T-helper 17 cell (primary cell): Measurements from ENCODE around the gene STMN3. TPM values are rescaled to one million over a fixed set of nuclear protein-coding genes. Genes with fewer than 3 reads are reported as not detected.
"Not testable (repeated sequence)": the region's sequence is repeated elsewhere in the genome, so short reads cannot be mapped to it uniquely, and the experiment has no call there.

ENCODE experiments used
- ATAC-seq: fragments of 150-1000 bp; cut with Tn5 transposase; 2 replicates; pipeline ENCODE4 v1.10.0; 2021; ENCODE audit warnings: mild to moderate bottlenecking, moderate library complexity
- DNase-seq, 3 donors: peaks; one replicate each; pipeline versions ENCODE4 v3.0.0 to v3.0.0-alpha.2; 2020 to 2021
- H3K9me3 ChIP-seq: one replicate; pipeline ENCODE4 v1.7.0; 2013; ENCODE audit warnings: low read length, mild to moderate bottlenecking; ENCODE audit not compliant: control insufficient read depth, poor library complexity, severe bottlenecking
- H3K27ac Mint-ChIP-seq: one replicate; pipeline ENCODE4 v1.8.0; 2022; ENCODE audit warnings: mild to moderate bottlenecking, moderate library complexity, mixed read lengths
- H3K27me3 Mint-ChIP-seq: one replicate; pipeline ENCODE4 v1.8.0; 2022; ENCODE audit warnings: mixed read lengths
- H3K36me3 Mint-ChIP-seq: one replicate; pipeline ENCODE4 v1.8.0; 2022; ENCODE audit warnings: low read depth, mixed read lengths
- H3K4me1 Mint-ChIP-seq: one replicate; pipeline ENCODE4 v1.8.0; 2022; ENCODE audit warnings: mild to moderate bottlenecking, mixed read lengths
- H3K4me3 Mint-ChIP-seq: one replicate; pipeline ENCODE4 v1.8.0; 2022; ENCODE audit warnings: mild to moderate bottlenecking, moderate library complexity, mixed read lengths
- total RNA-seq, 4 donors: library from RNA in 2 of 4; stranded (reverse) in 2 of 4; gene quantifications; one replicate each; pipeline ENCODE4 v1.2.3 and lab custom pipeline; 2022 to 2026

The STMN3 gene
- total RNA-seq, 2 donors from 2014 or later, result 51.0 to 67.4 TPM

DNA sequence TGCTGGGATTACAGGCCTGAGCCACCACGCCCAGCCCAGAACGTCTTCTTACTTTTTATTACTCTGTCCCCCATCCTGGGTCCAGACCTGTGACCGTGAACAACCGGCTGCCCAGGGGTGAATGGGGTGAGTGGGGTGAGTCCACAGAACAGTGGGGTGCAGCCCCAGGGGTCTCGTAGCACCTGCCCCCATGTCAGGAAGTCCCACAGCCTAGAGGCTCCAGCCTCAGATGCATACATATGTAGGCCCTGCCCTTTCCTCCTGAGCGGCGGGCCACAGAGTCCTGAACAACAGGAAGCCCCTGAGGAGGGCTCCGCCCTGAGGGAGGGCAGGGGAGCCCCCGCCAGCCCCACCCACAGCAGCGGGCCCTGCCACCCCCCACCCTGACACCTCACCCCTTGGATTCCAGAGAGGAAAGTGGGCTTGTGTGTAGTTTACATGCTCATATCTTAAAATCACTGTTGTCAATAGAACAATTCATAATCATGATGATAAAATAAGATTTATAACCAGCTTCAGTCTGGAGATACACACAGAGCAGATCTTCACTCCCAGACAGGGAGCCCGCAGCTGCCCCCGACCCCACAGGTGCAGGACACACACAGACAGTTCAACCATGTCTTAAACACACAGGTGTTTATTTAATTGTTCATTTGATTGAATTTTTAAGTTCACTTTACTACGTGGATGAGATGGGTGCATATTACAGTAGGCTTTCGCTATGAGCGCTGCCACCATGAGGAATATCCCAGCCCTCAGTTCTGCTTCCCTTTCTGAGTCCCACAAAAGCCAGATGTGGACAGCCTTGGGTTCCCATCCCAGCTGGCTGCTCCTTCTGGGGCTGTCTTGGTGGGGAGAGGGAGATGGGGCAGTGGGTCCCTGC is 13.9 kb downstream of the STMN3 start:
- ATAC-seq (peak; percentile 50), DNase-seq (peak; percentile 50 to 64 (median 63))
- peaks cover 3% of the 10 kb centered on the region for H3K36me3 Mint-ChIP-seq
- peak overlapping the region; percentile 90 for H3K4me3 Mint-ChIP-seq
- no peaks in the 10 kb centered on the region for H3K9me3 ChIP-seq
- H3K27ac Mint-ChIP-seq, result peak overlapping the region; percentile 99
- no peaks in the 10 kb centered on the region for H3K27me3 Mint-ChIP-seq
- peaks cover 31% of the 10 kb centered on the region for H3K4me1 Mint-ChIP-seq

DNA sequence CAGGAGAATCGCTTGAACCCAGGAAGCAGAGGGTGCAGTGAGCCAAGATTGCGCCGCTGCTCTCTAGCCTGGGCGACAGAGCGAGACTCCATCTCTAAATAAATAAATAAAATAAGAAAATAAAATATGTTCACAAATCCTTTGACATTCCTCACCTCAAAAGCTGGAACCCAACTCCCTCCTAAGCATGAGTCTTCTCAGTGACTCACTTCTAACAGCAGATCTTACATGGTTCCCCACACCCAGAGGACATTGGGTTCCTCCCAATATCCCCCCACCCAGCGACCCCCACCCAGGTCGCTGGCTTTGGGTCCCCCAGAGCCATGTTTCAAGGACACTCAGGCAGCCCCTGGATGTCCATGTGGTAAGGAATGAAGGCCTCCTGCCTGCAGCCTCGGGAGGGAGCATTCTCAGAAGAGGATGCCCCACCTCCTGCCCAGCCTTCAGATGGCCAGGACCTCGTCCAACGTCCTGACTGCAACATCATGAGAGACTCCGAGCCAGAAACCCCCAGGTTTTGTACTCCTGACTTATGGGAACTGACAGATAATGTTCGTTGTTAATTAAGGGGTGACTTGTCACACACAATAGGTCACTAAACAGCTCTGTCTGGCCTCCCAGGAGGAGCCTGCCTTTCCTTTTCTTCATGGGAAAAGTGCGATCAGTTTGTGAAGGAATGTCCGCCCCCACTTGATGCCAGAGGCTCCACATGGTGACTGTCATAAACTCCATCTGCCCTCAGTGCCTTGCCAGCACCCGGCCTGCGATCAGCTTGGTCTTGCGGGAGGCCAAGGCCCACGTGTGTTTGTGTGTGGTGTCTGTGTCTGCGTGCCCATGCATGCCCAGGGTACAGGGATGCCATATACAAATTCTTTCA is 16.2 kb downstream of the STMN3 start:
- Mint-ChIP-seq H3K4me1 (peaks cover 27% of the 10 kb centered on the region), H3K27ac (peak overlapping the region; percentile 99), H3K36me3 (peaks cover 3% of the 10 kb centered on the region), H3K4me3 (peak overlapping the region; percentile 15), H3K27me3 (no peaks in the 10 kb centered on the region)
- no peaks in the 10 kb centered on the region for H3K9me3 ChIP-seq
- DNase-seq (no peak), ATAC-seq (no peak)

DNA sequence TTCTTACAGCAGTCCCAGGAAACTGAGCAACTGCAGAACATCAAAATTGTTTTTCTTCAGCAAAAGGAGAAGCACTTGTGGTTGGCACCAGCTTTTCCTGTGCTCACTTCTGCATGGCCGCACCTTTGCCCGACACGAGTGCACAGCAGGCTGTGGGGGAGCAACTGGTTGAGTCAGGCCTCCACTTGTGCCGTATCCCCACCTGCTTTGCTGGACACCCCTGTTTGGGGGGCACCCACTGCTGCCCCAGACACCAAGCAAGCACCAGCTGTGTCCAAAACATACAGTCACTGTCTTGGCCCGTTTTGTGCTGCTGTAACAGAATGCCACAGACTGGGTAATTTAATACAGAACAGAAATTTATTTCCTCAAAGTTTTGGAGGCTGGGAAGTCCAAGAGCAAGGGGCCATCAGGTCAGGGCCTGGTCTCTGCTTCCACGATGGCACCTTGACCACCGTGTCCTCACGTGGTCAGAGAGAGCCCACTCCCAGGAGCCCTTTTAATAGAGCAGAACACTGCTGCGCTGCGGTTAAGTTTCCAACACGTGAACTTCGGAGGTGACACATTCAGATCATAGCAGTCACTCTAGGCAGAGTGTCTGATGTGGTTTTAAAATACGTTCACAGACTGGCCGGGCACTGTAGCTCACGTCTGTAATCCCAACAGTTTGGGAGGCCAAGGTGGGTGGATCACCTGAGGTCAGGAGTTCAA is 17.6 kb downstream of the STMN3 start:
- H3K9me3 ChIP-seq, result no peaks in the 10 kb centered on the region
- peak; percentile 30 to 65 (median 64) for DNase-seq
- Mint-ChIP-seq H3K36me3 (peaks cover 3% of the 10 kb centered on the region), H3K27ac (peak overlapping the region; percentile 99), H3K4me3 (peak overlapping the region; percentile 83), H3K27me3 (no peaks in the 10 kb centered on the region), H3K4me1 (peaks cover 27% of the 10 kb centered on the region)
- ATAC-seq, result peak; percentile 81

DNA sequence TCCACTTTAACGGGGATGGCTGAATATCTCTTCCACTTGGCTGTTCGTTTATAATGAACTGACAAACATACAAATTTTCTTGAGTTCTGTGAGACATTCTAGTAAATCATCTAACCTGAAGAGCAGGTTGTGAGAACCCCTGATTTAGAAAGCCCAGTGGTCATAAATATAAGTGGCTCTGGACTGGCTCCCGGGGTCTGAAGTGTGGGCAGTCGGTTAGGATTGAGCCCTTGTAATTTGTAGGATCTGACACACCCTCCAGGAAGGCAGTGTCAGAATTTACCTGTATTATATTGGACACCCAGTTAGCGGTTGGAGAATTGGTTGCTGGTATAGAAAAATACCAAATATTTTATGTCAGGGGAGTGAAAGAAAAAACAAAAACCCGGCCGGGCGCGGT is 19.5 kb downstream of the STMN3 start:
- Mint-ChIP-seq H3K4me3 (peak overlapping the region; percentile 21), H3K27me3 (no peaks in the 10 kb centered on the region), H3K27ac (peak overlapping the region; percentile 99), H3K4me1 (peaks cover 23% of the 10 kb centered on the region), H3K36me3 (no peaks in the 10 kb centered on the region)
- no peak for DNase-seq
- no peak for ATAC-seq
- H3K9me3 ChIP-seq, result no peaks in the 10 kb centered on the region

DNA sequence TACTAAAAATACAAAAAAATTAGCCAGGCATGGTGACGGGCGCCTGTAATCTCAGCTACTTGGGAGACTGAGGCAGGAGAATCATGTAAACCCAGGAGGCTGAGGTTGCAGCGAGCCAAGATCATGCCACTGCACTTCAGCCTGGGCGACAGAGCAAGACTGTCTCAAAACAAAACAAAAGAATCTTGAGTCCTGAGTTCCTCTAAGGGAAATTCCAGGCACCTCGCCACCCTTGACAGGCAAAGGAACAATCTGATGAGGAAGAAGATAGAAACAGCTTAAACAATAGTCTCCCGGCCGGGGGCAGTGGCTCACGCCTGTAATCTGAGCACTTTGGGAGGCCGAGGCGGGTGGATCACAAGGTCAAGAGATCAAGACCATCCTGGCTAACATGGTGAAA is 21.8 kb downstream of the STMN3 start:
- H3K36me3 Mint-ChIP-seq, H3K4me3 Mint-ChIP-seq, H3K27me3 Mint-ChIP-seq, H3K9me3 ChIP-seq, ATAC-seq, DNase-seq: not testable (repeated sequence)
- Mint-ChIP-seq H3K4me1 (peaks cover 22% of the 10 kb centered on the region), H3K27ac (peak overlapping the region; percentile 99)

DNA sequence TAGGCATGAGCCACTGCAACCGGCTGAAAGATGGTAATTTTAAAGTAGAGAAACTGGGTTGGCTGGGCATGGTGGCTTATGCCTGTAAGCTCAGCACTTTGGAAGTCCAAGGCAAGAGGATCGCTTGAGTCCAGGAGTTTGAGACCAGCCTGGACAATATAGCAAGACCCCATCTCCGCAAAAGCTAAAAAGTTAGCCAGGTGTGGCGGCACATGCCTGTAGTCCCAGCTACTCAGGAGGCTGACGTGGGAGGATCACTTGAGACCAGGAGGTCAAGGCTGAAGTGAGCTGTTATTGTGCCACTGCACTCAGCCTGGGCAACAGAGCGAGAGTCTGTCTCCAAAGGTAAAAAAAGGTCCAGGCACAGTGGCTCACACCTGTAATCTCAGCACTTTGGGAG is 22.3 kb downstream of the STMN3 start:
- H3K4me3 Mint-ChIP-seq, result not testable (repeated sequence)
- H3K4me1 Mint-ChIP-seq, result peaks cover 21% of the 10 kb centered on the region

DNA sequence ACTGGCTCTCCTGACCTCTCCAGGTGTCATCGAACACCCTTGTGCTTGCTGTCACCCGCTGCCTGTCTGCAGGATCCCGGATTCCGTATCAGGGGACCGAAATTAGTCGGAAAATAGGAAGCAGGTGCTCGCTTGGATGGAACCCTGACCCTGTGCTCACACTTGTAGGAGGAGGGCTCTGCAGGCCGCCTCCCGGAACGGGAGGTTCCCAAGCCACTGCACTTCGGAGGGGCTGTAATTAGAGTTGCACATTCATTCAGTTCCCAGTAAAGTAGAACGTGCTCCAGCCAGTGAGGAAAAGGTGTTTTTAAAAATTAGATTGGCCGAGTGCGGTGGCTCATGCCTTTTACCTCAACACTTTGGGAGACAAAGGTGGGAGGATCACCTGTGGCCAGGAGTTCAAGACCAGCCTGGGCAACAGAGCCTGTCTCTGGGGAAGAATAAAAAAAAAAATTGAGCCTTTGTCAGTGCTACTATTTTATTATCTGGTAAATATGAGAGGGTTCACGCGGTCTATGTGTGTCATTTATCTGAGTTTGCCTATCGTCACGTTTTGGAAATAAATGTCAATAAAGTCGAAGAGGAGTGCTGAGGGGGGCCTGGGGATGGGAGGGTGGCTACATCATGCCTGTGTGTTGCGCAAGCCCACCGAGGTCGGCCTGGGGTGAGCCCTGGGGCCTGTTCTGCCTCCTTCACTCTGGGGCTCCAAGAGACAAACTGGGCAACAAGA is 24.8 kb downstream of the STMN3 start:
- ATAC-seq (no peak), DNase-seq (peak in 1 of 3 donors; percentile 31)
- no peaks in the 10 kb centered on the region for H3K9me3 ChIP-seq
- Mint-ChIP-seq H3K36me3 (peaks cover 6% of the 10 kb centered on the region), H3K4me1 (peaks cover 15% of the 10 kb centered on the region), H3K27me3 (no peaks in the 10 kb centered on the region), H3K27ac (peak overlapping the region; percentile 95), H3K4me3 (peak overlapping the region; percentile 98)

More for the DNA sequence above, 22.3 kb downstream of the STMN3 start:
- DNase-seq, H3K27me3 Mint-ChIP-seq, ATAC-seq, H3K36me3 Mint-ChIP-seq, H3K9me3 ChIP-seq: not testable (repeated sequence)
- peak overlapping the region; percentile 99 for H3K27ac Mint-ChIP-seq

DNA sequence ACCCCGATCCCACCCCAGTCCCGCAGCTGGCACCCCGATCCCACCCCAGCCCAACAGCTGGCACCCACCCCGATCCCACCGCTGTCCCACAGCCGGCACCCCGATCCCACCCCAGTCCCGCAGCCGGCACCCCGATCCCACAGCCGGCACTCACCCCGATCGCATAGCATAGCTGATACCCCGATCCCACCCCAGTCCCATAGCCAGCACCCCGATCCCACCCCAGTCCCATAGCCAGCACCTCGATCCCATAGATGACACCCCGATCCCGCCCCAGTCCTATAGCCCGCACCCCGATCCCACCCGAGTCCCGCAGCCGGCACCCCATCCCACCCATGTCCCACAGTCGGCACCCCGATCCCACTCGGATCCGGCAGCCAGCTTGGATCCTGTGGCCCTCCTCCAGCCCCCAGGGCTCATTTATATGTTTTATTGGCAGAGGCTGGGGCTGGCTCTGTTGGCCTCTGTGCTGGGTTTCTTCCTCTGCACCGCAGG is 25.4 kb downstream of the STMN3 start:
- no peaks in the 10 kb centered on the region for H3K27me3 Mint-ChIP-seq
- peaks cover 17% of the 10 kb centered on the region for H3K4me1 Mint-ChIP-seq
- no peak for ATAC-seq
- H3K36me3 Mint-ChIP-seq, result peaks cover 6% of the 10 kb centered on the region
- DNase-seq, result no peak
- peak overlapping the region; percentile 95 for H3K27ac Mint-ChIP-seq
- H3K4me3 Mint-ChIP-seq, result peak overlapping the region; percentile 98
- no peaks in the 10 kb centered on the region for H3K9me3 ChIP-seq

DNA sequence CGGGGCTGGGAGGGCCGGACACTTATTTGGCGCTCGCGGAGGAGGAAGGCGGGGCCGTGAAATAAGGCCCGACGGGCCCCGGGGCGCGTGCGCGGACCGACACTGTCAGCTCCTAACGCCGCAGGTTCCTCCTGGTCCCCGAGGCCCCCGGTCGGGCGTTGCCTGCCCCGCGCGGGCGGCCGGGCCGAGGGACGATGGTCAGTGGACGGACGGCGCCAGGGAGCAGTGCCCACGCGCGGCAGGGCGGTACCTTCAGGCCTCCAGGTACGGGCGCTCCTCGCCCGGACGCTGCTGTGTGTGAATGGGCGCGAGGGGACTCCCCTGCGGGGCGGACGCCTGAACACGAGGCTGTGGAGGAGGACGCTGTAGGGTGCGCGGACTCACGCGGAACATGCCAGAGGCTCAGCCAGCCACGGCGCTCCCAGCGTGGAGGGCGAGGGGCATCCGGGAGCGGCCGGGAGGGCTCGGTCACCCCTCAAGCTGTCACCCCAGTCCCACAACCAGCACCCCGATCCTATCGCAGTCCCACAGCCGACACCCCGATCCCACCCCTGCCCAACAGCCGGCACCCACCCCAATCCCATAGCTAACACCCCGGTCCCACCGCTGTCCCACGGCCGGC is 26.0 kb downstream of the STMN3 start:
- DNase-seq, result peak in 1 of 3 donors; percentile 70
- no peaks in the 10 kb centered on the region for H3K9me3 ChIP-seq
- peaks cover 6% of the 10 kb centered on the region for H3K36me3 Mint-ChIP-seq
- H3K4me1 Mint-ChIP-seq, result peaks cover 19% of the 10 kb centered on the region
- no peaks in the 10 kb centered on the region for H3K27me3 Mint-ChIP-seq
- H3K4me3 Mint-ChIP-seq, result peak overlapping the region; percentile 98
- peak; percentile 85 for ATAC-seq
- H3K27ac Mint-ChIP-seq, result peak overlapping the region; percentile 95

DNA sequence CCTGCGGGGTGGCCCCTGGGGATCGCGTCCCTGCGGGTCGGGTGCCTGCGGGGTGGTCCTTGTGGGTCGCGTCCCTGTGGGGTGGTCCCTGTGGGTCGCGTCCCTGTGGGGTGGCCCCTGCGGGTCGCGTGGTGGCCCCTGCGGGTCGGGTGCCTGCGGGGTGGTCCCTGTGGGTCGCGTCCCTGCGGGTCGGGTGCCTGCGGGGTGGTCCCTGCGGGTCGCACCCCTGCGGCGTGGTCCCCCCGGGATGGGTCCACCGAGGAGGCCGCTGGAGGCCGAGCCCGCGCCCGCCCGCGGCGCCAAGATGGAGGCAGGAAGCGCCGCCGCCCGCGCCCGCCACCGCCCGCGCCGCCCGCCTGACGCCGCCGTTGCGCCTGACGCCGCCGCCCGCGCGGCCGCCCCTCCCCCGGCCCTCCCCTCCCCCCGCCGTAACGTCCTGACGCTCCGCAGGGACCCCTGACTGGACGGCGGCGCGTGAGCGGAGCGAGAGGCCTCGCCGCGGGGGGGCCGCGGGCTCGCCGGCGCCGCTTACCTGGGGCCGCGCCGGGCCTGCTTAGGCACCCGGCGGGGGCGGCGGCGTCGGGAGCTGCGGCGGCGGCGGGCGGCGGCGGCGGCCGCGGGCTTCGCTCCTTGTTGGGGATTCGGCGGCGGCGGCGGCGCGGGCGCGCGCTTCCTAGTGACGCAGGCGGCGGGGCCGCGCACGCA is 26.6 kb downstream of the STMN3 start, which contains the start of gene GMEB2:
GMEB2 (minus strand) TSS at position 678 of the 705 bp plus-strand sequence. CDS start 7,704 bp downstream, outside the sequence.
- H3K36me3 Mint-ChIP-seq, result peaks cover 6% of the 10 kb centered on the region
- peak; percentile 53 for ATAC-seq
- H3K27me3 Mint-ChIP-seq, result no peaks in the 10 kb centered on the region
- H3K27ac Mint-ChIP-seq, result peak within 1 kb of the TSS; percentile 95
- peak within 1 kb of the TSS; percentile 98 for H3K4me3 Mint-ChIP-seq
- H3K9me3 ChIP-seq, result no peaks in the 10 kb centered on the region
- peak; percentile 94 to 96 (median 94) for DNase-seq
- H3K4me1 Mint-ChIP-seq, result peaks cover 19% of the 10 kb centered on the region

DNA sequence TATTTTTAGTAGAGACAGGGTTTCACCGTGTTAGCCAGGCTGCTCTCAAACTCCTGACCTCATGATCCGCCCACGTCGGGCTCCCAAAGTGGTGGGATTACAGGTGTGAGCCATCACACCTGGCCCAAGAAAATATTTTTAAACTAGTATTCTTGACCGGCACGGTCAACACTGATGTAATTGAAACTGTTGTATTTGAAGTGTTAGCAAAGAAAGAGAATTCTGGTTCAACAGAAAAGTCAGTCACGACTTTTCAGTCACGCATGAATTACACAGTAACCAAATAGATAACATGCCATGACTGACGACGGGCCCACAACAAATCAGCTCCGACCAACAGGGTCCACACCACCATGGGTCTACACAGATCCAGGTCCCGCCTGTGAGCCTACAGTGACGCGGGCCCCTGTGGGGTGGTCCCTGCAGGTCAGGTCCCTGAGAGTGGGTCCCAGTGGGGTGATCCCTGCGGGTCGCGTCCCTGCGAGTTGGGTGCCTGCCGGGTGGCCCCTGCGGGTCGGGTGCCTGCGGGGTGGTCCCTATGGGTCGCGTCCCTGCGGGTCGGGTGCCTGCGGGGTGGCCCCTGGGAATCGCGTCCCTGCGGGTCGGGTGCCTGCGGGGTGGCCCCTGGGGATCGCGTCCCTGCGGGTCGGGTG is 27.3 kb downstream of the STMN3 start:
- H3K9me3 ChIP-seq, result no peaks in the 10 kb centered on the region
- Mint-ChIP-seq H3K27ac (peak overlapping the region; percentile 63), H3K36me3 (peaks cover 6% of the 10 kb centered on the region), H3K4me1 (peaks cover 21% of the 10 kb centered on the region), H3K27me3 (no peaks in the 10 kb centered on the region), H3K4me3 (peak overlapping the region; percentile 83)
- DNase-seq (no peak), ATAC-seq (no peak)
